GM23338 (cell line): Measurements from ENCODE around the gene SPATA13. TPM values are rescaled to one million over a fixed set of nuclear protein-coding genes. Genes with fewer than 3 reads are reported as not detected.

Experiments
- ATAC-seq: fragments of 200-7000 bp; cut with Tn5 transposase; 3 replicates; pipeline ENCODE4 v1.9.1; 2020
- DNase-seq: peaks from one replicate; pipeline ENCODE4 v3.0.0-alpha.2; 2015; ENCODE audit warnings: low spot score
- H2AFZ ChIP-seq: fragments of 200-600 bp; sonication (generic); 2 replicates; pipeline ENCODE4 v1.8.0; 2016; ENCODE audit warnings: antibody characterized with exemption, mild to moderate bottlenecking, moderate library complexity
- H3F3A ChIP-seq: fragments of 200-600 bp; sonication (generic); replicated peaks from 2 replicates; pipeline ENCODE4 v1.8.0; 2017; ENCODE audit warnings: antibody characterized with exemption, mixed run types, low read depth
- H3K27ac ChIP-seq: fragments of 200-600 bp; sonication (generic); 2 replicates; pipeline ENCODE4 v1.6.1; 2016; ENCODE audit warnings: low read depth
- H3K27me3 ChIP-seq: fragments of 200-600 bp; sonication (generic); 2 replicates; pipeline ENCODE4 v1.8.0; 2016; ENCODE audit warnings: mild to moderate bottlenecking, mixed run types, moderate library complexity; ENCODE audit not compliant: insufficient read depth
- H3K36me3 ChIP-seq: fragments of 200-600 bp; sonication (generic); 2 replicates; pipeline ENCODE4 v1.8.0; 2016; ENCODE audit warnings: mild to moderate bottlenecking; ENCODE audit not compliant: insufficient read depth
- H3K4me1 ChIP-seq: fragments of 200-600 bp; sonication (generic); 2 replicates; pipeline ENCODE4 v1.8.0; 2016; ENCODE audit warnings: mild to moderate bottlenecking, moderate library complexity; ENCODE audit not compliant: insufficient read depth
- H3K4me2 ChIP-seq: fragments of 200-600 bp; sonication (generic); 2 replicates; pipeline ENCODE4 v1.7.1; 2017; ENCODE audit warnings: mixed run types
- H3K4me3 ChIP-seq: fragments of 200-600 bp; sonication (generic); 2 replicates; pipeline ENCODE4 v1.6.1; 2016; ENCODE audit warnings: mixed run types
- H3K79me2 ChIP-seq: fragments of 200-600 bp; sonication (generic); replicated peaks from 2 replicates; pipeline ENCODE4 v1.8.0; 2017; ENCODE audit warnings: mild to moderate bottlenecking; ENCODE audit not compliant: insufficient read depth
- H3K9me2 ChIP-seq: fragments of 200-600 bp; sonication (generic); 2 replicates; pipeline ENCODE4 v1.8.0; 2017; ENCODE audit not compliant: insufficient read depth
- H4K20me1 ChIP-seq: fragments of 200-600 bp; sonication (generic); replicated peaks from 2 replicates; pipeline ENCODE4 v1.8.0; 2017; ENCODE audit warnings: mild to moderate bottlenecking; ENCODE audit not compliant: insufficient read depth
- H3K27ac Mint-ChIP-seq: 2 replicates; pipeline ENCODE4 v1.8.0; 2020; ENCODE audit warnings: inconsistent platforms, mild to moderate bottlenecking, moderate library complexity, mixed read lengths
- H3K27me3 Mint-ChIP-seq: 3 replicates; pipeline ENCODE4 v1.8.0; 2022; ENCODE audit warnings: low read depth, mild to moderate bottlenecking, moderate library complexity, mixed read lengths, inconsistent platforms; ENCODE audit not compliant: insufficient read depth, poor library complexity
- H3K36me3 Mint-ChIP-seq: 3 replicates; pipeline ENCODE4 v1.8.0; 2021; ENCODE audit warnings: low read depth, mild to moderate bottlenecking, inconsistent platforms, moderate library complexity, mixed read lengths
- H3K4me1 Mint-ChIP-seq: 3 replicates; pipeline ENCODE4 v1.8.0; 2020; ENCODE audit warnings: mild to moderate bottlenecking, inconsistent platforms, mixed read lengths
- H3K4me3 Mint-ChIP-seq: 3 replicates; pipeline ENCODE4 v1.8.0; 2021; ENCODE audit warnings: moderate library complexity, mild to moderate bottlenecking, inconsistent platforms, mixed read lengths
- H3K9me3 Mint-ChIP-seq: 3 replicates; pipeline ENCODE4 v1.8.0; 2020; ENCODE audit warnings: moderate library complexity, mild to moderate bottlenecking, inconsistent platforms, mixed read lengths
- CREB1 ChIP-seq: fragments of 250-450 bp; sonication (Bioruptor Pico); IDR thresholded peaks from 2 replicates; pipeline ENCODE4 v1.5.0; 2020; ENCODE audit warnings: low read depth, mild to moderate bottlenecking, moderate library complexity
- EZH2 ChIP-seq: fragments of 200-600 bp; sonication (generic); IDR thresholded peaks from one replicate; pipeline ENCODE4 v1.8.0; 2017; ENCODE audit warnings: antibody characterized with exemption, mild to moderate bottlenecking, low read depth; ENCODE audit not compliant: unreplicated experiment
- EZH2phosphoT487 ChIP-seq: fragments of 200-600 bp; sonication (generic); IDR thresholded peaks from one replicate; pipeline ENCODE4 v1.8.1; 2018; ENCODE audit warnings: antibody characterized with exemption; ENCODE audit not compliant: unreplicated experiment
- JUNB ChIP-seq: IDR thresholded peaks from one replicate; pipeline ENCODE4 v1.6.1; 2016; ENCODE audit warnings: antibody characterized with exemption; ENCODE audit not compliant: unreplicated experiment
- NANOG ChIP-seq: IDR thresholded peaks from 2 replicates; pipeline ENCODE4 v1.6.1; 2016; ENCODE audit warnings: antibody characterized with exemption, borderline replicate concordance
- POLR2AphosphoS5 ChIP-seq: IDR thresholded peaks from 2 replicates; pipeline ENCODE4 v1.6.1; 2016; ENCODE audit warnings: antibody characterized with exemption, low read depth
- STAT1 ChIP-seq: IDR thresholded peaks from one replicate; pipeline ENCODE4 v1.6.1; 2016; ENCODE audit warnings: antibody characterized with exemption; ENCODE audit not compliant: unreplicated experiment
- ZNF114 ChIP-seq: fragments of 250-450 bp; sonication (Bioruptor Pico); IDR thresholded peaks from 2 replicates; pipeline ENCODE4 v1.5.0; 2020; ENCODE audit warnings: mild to moderate bottlenecking, moderate library complexity
- ZNF331 ChIP-seq: fragments of 250-450 bp; sonication (Bioruptor Pico); IDR thresholded peaks from 2 replicates; pipeline ENCODE4 v1.5.0; 2020; ENCODE audit warnings: low read depth, mild to moderate bottlenecking, moderate library complexity
- polyA plus RNA-seq: library from polyadenylated mRNA; unstranded; fragments of >200 nt; fragmentation: Nextera tagmentation; extraction: Ambion mirVana; gene quantifications from 2 replicates; pipeline ENCODE4 v1.2.1, GENCODE V29; 2016
- total RNA-seq: library from RNA; depleted of rRNA; stranded (reverse); fragments of >200 nt; shearing (Covaris generic); gene quantifications from 2 replicates; pipeline ENCODE4 v1.2.3, GENCODE V29; 2014
- TF ChIP-seq, protein P1 (sequence below): fragments of 250-450 bp; sonication (Bioruptor Pico); IDR thresholded peaks from 2 replicates; pipeline ENCODE4 v1.5.0; 2020; ENCODE audit warnings: mild to moderate bottlenecking, moderate library complexity
- TF ChIP-seq, protein P2 (sequence below), 2 experiments: fragments of 200-600 bp in 1 of 2; sonication (generic) in 1 of 2; conservative IDR thresholded peaks; 2 replicates each; pipeline versions ENCODE4 v1.5.1 to v1.6.1; 2016 to 2017; ENCODE audit warnings: antibody characterized with exemption in 2 of 2, low read depth in 2 of 2, mild to moderate bottlenecking in 2 of 2, moderate library complexity in 1 of 2
- TF ChIP-seq, protein P3 (sequence below): IDR thresholded peaks from one replicate; pipeline ENCODE4 v1.6.1; 2018; ENCODE audit warnings: antibody characterized with exemption; ENCODE audit not compliant: unreplicated experiment
- TF ChIP-seq, protein P4 (sequence below): IDR thresholded peaks from 2 replicates; pipeline ENCODE4 v1.6.1; 2016; ENCODE audit warnings: antibody characterized with exemption

The SPATA13 gene
- total and polyA plus RNA-seq, 2 experiments from 2014 or later: 11.9 to 45.7 TPM

DNA sequence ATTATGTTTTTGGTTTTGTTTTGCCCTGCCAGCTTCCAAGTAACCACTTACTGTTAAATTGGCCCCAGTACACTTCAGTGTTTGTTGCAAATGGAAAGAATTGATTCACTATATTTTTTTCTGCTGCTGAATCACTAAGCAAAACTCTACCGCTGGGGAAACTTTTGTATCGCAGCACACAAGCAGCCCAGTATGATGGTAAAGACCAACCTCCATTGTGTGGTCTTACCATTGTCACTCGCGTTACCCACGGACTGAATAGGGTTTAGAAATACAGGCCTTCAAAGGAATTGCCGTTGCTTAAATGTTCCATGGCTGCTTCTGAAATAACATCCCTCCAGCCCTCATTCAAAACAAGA is 7.9 kb downstream of the SPATA13 start:
- H3K27me3 Mint-ChIP-seq: no peaks in the 10 kb centered on the region
- no peak overlapping the region for H3K4me2 ChIP-seq

More for the DNA sequence above, 7.9 kb downstream of the SPATA13 start:
- peaks cover 98% of the 10 kb centered on the region for H3K79me2 ChIP-seq
- TF ChIP-seq, protein P1, sequence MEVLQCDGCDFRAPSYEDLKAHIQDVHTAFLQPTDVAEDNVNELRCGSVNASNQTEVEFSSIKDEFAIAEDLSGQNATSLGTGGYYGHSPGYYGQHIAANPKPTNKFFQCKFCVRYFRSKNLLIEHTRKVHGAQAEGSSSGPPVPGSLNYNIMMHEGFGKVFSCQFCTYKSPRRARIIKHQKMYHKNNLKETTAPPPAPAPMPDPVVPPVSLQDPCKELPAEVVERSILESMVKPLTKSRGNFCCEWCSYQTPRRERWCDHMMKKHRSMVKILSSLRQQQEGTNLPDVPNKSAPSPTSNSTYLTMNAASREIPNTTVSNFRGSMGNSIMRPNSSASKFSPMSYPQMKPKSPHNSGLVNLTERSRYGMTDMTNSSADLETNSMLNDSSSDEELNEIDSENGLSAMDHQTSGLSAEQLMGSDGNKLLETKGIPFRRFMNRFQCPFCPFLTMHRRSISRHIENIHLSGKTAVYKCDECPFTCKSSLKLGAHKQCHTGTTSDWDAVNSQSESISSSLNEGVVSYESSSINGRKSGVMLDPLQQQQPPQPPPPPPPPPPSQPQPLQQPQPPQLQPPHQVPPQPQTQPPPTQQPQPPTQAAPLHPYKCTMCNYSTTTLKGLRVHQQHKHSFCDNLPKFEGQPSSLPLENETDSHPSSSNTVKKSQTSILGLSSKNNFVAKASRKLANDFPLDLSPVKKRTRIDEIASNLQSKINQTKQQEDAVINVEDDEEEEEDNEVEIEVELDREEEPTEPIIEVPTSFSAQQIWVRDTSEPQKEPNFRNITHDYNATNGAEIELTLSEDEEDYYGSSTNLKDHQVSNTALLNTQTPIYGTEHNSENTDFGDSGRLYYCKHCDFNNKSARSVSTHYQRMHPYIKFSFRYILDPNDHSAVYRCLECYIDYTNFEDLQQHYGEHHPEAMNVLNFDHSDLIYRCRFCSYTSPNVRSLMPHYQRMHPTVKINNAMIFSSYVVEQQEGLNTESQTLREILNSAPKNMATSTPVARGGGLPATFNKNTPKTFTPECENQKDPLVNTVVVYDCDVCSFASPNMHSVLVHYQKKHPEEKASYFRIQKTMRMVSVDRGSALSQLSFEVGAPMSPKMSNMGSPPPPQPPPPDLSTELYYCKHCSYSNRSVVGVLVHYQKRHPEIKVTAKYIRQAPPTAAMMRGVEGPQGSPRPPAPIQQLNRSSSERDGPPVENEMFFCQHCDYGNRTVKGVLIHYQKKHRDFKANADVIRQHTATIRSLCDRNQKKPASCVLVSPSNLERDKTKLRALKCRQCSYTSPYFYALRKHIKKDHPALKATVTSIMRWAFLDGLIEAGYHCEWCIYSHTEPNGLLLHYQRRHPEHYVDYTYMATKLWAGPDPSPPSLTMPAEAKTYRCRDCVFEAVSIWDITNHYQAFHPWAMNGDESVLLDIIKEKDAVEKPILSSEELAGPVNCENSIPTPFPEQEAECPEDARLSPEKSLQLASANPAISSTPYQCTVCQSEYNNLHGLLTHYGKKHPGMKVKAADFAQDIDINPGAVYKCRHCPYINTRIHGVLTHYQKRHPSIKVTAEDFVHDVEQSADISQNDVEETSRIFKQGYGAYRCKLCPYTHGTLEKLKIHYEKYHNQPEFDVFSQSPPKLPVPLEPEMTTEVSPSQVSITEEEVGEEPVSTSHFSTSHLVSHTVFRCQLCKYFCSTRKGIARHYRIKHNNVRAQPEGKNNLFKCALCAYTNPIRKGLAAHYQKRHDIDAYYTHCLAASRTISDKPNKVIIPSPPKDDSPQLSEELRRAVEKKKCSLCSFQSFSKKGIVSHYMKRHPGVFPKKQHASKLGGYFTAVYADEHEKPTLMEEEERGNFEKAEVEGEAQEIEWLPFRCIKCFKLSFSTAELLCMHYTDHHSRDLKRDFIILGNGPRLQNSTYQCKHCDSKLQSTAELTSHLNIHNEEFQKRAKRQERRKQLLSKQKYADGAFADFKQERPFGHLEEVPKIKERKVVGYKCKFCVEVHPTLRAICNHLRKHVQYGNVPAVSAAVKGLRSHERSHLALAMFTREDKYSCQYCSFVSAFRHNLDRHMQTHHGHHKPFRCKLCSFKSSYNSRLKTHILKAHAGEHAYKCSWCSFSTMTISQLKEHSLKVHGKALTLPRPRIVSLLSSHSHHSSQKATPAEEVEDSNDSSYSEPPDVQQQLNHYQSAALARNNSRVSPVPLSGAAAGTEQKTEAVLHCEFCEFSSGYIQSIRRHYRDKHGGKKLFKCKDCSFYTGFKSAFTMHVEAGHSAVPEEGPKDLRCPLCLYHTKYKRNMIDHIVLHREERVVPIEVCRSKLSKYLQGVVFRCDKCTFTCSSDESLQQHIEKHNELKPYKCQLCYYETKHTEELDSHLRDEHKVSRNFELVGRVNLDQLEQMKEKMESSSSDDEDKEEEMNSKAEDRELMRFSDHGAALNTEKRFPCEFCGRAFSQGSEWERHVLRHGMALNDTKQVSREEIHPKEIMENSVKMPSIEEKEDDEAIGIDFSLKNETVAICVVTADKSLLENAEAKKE (CRISPR knock-in tag): no peak
- TF ChIP-seq, protein P2, sequence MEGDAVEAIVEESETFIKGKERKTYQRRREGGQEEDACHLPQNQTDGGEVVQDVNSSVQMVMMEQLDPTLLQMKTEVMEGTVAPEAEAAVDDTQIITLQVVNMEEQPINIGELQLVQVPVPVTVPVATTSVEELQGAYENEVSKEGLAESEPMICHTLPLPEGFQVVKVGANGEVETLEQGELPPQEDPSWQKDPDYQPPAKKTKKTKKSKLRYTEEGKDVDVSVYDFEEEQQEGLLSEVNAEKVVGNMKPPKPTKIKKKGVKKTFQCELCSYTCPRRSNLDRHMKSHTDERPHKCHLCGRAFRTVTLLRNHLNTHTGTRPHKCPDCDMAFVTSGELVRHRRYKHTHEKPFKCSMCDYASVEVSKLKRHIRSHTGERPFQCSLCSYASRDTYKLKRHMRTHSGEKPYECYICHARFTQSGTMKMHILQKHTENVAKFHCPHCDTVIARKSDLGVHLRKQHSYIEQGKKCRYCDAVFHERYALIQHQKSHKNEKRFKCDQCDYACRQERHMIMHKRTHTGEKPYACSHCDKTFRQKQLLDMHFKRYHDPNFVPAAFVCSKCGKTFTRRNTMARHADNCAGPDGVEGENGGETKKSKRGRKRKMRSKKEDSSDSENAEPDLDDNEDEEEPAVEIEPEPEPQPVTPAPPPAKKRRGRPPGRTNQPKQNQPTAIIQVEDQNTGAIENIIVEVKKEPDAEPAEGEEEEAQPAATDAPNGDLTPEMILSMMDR (conservative IDR thresholded peaks at IDR 0.05; ENCODE audit: low read depth in 2 of 2): no peak
- TF ChIP-seq, protein P3, sequence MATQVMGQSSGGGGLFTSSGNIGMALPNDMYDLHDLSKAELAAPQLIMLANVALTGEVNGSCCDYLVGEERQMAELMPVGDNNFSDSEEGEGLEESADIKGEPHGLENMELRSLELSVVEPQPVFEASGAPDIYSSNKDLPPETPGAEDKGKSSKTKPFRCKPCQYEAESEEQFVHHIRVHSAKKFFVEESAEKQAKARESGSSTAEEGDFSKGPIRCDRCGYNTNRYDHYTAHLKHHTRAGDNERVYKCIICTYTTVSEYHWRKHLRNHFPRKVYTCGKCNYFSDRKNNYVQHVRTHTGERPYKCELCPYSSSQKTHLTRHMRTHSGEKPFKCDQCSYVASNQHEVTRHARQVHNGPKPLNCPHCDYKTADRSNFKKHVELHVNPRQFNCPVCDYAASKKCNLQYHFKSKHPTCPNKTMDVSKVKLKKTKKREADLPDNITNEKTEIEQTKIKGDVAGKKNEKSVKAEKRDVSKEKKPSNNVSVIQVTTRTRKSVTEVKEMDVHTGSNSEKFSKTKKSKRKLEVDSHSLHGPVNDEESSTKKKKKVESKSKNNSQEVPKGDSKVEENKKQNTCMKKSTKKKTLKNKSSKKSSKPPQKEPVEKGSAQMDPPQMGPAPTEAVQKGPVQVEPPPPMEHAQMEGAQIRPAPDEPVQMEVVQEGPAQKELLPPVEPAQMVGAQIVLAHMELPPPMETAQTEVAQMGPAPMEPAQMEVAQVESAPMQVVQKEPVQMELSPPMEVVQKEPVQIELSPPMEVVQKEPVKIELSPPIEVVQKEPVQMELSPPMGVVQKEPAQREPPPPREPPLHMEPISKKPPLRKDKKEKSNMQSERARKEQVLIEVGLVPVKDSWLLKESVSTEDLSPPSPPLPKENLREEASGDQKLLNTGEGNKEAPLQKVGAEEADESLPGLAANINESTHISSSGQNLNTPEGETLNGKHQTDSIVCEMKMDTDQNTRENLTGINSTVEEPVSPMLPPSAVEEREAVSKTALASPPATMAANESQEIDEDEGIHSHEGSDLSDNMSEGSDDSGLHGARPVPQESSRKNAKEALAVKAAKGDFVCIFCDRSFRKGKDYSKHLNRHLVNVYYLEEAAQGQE: no peak
- no peak for TF ChIP-seq EZH2phosphoT487
- no peak for TF ChIP-seq POLR2AphosphoS5
- TF ChIP-seq JUNB: no peak
- no peak for TF ChIP-seq CREB1 (CRISPR knock-in tag)
- TF ChIP-seq ZNF331 (CRISPR knock-in tag): no peak
- no peak for TF ChIP-seq ZNF114 (CRISPR knock-in tag)
- TF ChIP-seq, protein P4, sequence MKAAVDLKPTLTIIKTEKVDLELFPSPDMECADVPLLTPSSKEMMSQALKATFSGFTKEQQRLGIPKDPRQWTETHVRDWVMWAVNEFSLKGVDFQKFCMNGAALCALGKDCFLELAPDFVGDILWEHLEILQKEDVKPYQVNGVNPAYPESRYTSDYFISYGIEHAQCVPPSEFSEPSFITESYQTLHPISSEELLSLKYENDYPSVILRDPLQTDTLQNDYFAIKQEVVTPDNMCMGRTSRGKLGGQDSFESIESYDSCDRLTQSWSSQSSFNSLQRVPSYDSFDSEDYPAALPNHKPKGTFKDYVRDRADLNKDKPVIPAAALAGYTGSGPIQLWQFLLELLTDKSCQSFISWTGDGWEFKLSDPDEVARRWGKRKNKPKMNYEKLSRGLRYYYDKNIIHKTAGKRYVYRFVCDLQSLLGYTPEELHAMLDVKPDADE: no peak
- no peak for TF ChIP-seq EZH2
- no peak for TF ChIP-seq STAT1
- TF ChIP-seq NANOG: no peak
- H3K9me2 ChIP-seq: no peaks in the 10 kb centered on the region
- DNase-seq: no peak
- no peaks in the 10 kb centered on the region for H3K9me3 Mint-ChIP-seq
- no peaks in the 10 kb centered on the region; the same call in 1 of the 2 replicates for H3K36me3 ChIP-seq
- no peaks in the 10 kb centered on the region for H3F3A ChIP-seq
- peaks cover 18% of the 10 kb centered on the region for H3K4me1 Mint-ChIP-seq
- peaks cover 13% of the 10 kb centered on the region for H3K4me1 ChIP-seq
- peaks cover 12% of the 10 kb centered on the region for H3K36me3 Mint-ChIP-seq
- no peak overlapping the region for H2AFZ ChIP-seq
- peaks cover 17% of the 10 kb centered on the region for H4K20me1 ChIP-seq
- H3K4me3 Mint-ChIP-seq: no peak overlapping the region
- H3K4me3 ChIP-seq: no peak overlapping the region
- no peak overlapping the region for H3K27ac Mint-ChIP-seq
- no peak overlapping the region for H3K27ac ChIP-seq
- H3K27me3 ChIP-seq: no peaks in the 10 kb centered on the region
- peak; percentile 77 for ATAC-seq
